Mesendoderm (in vitro differentiated cells): ENCODE data around the gene KCNMB3.
"Not testable (repeated sequence)": the region's sequence is repeated elsewhere in the genome, so short reads cannot be mapped to it uniquely, and the experiment has no call there.

Experiments used
- DNase-seq: peaks from one replicate; pipeline ENCODE4 v3.0.0; 2013
- H2AK5ac ChIP-seq: 2 replicates; pipeline ENCODE4 v1.6.1; 2013; ENCODE audit warnings: low read length, inconsistent platforms
- H2BK120ac ChIP-seq: 2 replicates; pipeline ENCODE4 v1.6.1; 2013; ENCODE audit warnings: low read depth, mild to moderate bottlenecking, low read length, moderate library complexity, mixed read lengths
- H2BK15ac ChIP-seq: replicated peaks from 2 replicates; pipeline ENCODE4 v1.6.1; 2013; ENCODE audit warnings: low read depth, mild to moderate bottlenecking, moderate library complexity
- H2BK5ac ChIP-seq: 2 replicates; pipeline ENCODE4 v1.6.1; 2013; ENCODE audit warnings: low read length, inconsistent platforms
- H3K18ac ChIP-seq: 2 replicates; pipeline ENCODE4 v1.6.1; 2013; ENCODE audit warnings: mild to moderate bottlenecking, low read length, mixed read lengths
- H3K23ac ChIP-seq: one replicate; pipeline ENCODE4 v1.6.1; 2013; ENCODE audit warnings: low read length
- H3K27ac ChIP-seq: 2 replicates; pipeline ENCODE4 v1.5.1; 2013; ENCODE audit warnings: low read depth, mild to moderate bottlenecking, inconsistent platforms, low read length, moderate library complexity
- H3K27me3 ChIP-seq: 2 replicates; pipeline ENCODE4 v1.6.1; 2013; ENCODE audit warnings: low read length, control low read depth, mild to moderate bottlenecking, inconsistent platforms; ENCODE audit not compliant: insufficient read depth, poor library complexity
- H3K36me3 ChIP-seq: 2 replicates; pipeline ENCODE4 v1.6.1; 2013; ENCODE audit warnings: low read length, inconsistent platforms; ENCODE audit not compliant: control insufficient read depth, insufficient read depth
- H3K4ac ChIP-seq: one replicate; pipeline ENCODE4 v1.6.1; 2013; ENCODE audit warnings: low read depth, mild to moderate bottlenecking, low read length, moderate library complexity
- H3K4me1 ChIP-seq: 2 replicates; pipeline ENCODE4 v1.6.1; 2013; ENCODE audit warnings: low read depth, low read length, inconsistent platforms; ENCODE audit not compliant: control insufficient read depth
- H3K4me2 ChIP-seq: 2 replicates; pipeline ENCODE4 v1.6.1; 2013; ENCODE audit warnings: low read length
- H3K4me3 ChIP-seq: 2 replicates; pipeline ENCODE4 v1.5.1; 2013; ENCODE audit warnings: mild to moderate bottlenecking, low read length
- H3K56ac ChIP-seq: one replicate; pipeline ENCODE4 v1.6.1; 2013; ENCODE audit warnings: low read length
- H3K79me1 ChIP-seq: 2 replicates; pipeline ENCODE4 v1.6.1; 2013; ENCODE audit warnings: low read length, inconsistent platforms
- H3K79me2 ChIP-seq: 2 replicates; pipeline ENCODE4 v1.6.1; 2013; ENCODE audit warnings: mild to moderate bottlenecking, low read length; ENCODE audit not compliant: control insufficient read depth, insufficient read depth
- H3K9ac ChIP-seq: 2 replicates; pipeline ENCODE4 v1.6.1; 2013; ENCODE audit warnings: low read length, inconsistent platforms
- H4K5ac ChIP-seq: one replicate; pipeline ENCODE4 v1.6.1; 2013; ENCODE audit warnings: low read length
- H4K8ac ChIP-seq: one replicate; pipeline ENCODE4 v1.6.1; 2013; ENCODE audit warnings: low read depth, mild to moderate bottlenecking, control low read depth, low read length, moderate library complexity
- WGBS: extraction: QIAGEN DNeasy Blood & Tissue Kit; methylation state at CpG from one replicate; pipeline ENCODE4 v1.1.7; 2013; ENCODE audit warnings: low lambda C conversion rate, missing lambda C conversion rate; ENCODE audit not compliant: insufficient coverage; ENCODE audit errors: extremely low coverage; 5-methylcytosine and 5-hydroxymethylcytosine counted together

Gene KCNMB3

GRCh38 chr3:179278151-179278550 is 27.2 kb upstream of the KCNMB3 start:
- no peak overlapping the region for H2AK5ac ChIP-seq
- no peak overlapping the region for H4K8ac ChIP-seq
- H3K4me2 ChIP-seq, result no peak overlapping the region
- H3K9ac ChIP-seq, result no peak overlapping the region
- no peak overlapping the region for H2BK5ac ChIP-seq
- no peak overlapping the region for H2BK120ac ChIP-seq
- no peaks in the 10 kb centered on the region for H3K79me1 ChIP-seq
- WGBS, result no CpG with 5 or more reads among the region's 1 CpG
- H3K36me3 ChIP-seq, result no peaks in the 10 kb centered on the region
- H3K79me2 ChIP-seq, result no peaks in the 10 kb centered on the region
- no peak overlapping the region for H3K4ac ChIP-seq
- no peak overlapping the region for H3K23ac ChIP-seq
- no peaks in the 10 kb centered on the region for H3K4me1 ChIP-seq
- H3K27me3 ChIP-seq, result no peaks in the 10 kb centered on the region
- H3K56ac ChIP-seq, result no peak overlapping the region
- H2BK15ac ChIP-seq, result no peak overlapping the region
- no peak overlapping the region for H3K4me3 ChIP-seq
- no peak overlapping the region for H3K18ac ChIP-seq
- H4K5ac ChIP-seq, result no peak overlapping the region
- no peak for DNase-seq
- no peak overlapping the region for H3K27ac ChIP-seq

GRCh38 chr3:179276743-179277142 is 25.8 kb upstream of the KCNMB3 start:
- no peak overlapping the region for H4K5ac ChIP-seq
- no CpG with 5 or more reads among the region's 3 CpGs for WGBS
- H3K4me3 ChIP-seq, result no peak overlapping the region
- H2AK5ac ChIP-seq, result no peak overlapping the region
- H4K8ac ChIP-seq, result no peak overlapping the region
- H3K9ac ChIP-seq, result no peak overlapping the region
- no peaks in the 10 kb centered on the region for H3K27me3 ChIP-seq
- no peaks in the 10 kb centered on the region for H3K36me3 ChIP-seq
- H3K56ac ChIP-seq, result no peak overlapping the region
- no peak overlapping the region for H2BK5ac ChIP-seq
- no peaks in the 10 kb centered on the region for H3K79me2 ChIP-seq
- no peak overlapping the region for H3K4ac ChIP-seq
- H2BK15ac ChIP-seq, result no peak overlapping the region
- no peak overlapping the region for H3K27ac ChIP-seq
- H2BK120ac ChIP-seq, result no peak overlapping the region
- no peak overlapping the region for H3K18ac ChIP-seq
- no peaks in the 10 kb centered on the region for H3K4me1 ChIP-seq
- H3K23ac ChIP-seq, result no peak overlapping the region
- H3K79me1 ChIP-seq, result no peaks in the 10 kb centered on the region
- no peak for DNase-seq
- no peak overlapping the region for H3K4me2 ChIP-seq

GRCh38 chr3:179276001-179276400 is 25.1 kb upstream of the KCNMB3 start:
- no CpG with 5 or more reads among the region's 3 CpGs for WGBS
- H3K79me1 ChIP-seq, result no peaks in the 10 kb centered on the region
- H3K79me2 ChIP-seq, result no peaks in the 10 kb centered on the region

GRCh38 chr3:179274434-179274833 is 23.5 kb upstream of the KCNMB3 start:
- H3K9ac ChIP-seq, H3K4me3 ChIP-seq, H3K23ac ChIP-seq, H3K79me2 ChIP-seq, H3K36me3 ChIP-seq, H2AK5ac ChIP-seq, H2BK120ac ChIP-seq, H2BK5ac ChIP-seq, H3K4me1 ChIP-seq, DNase-seq, H3K27me3 ChIP-seq, H3K27ac ChIP-seq, H3K4me2 ChIP-seq, H3K18ac ChIP-seq, H3K56ac ChIP-seq, H3K4ac ChIP-seq, H4K8ac ChIP-seq, H2BK15ac ChIP-seq, H4K5ac ChIP-seq, H3K79me1 ChIP-seq: not testable (repeated sequence)
- WGBS, result no CpG with 5 or more reads among the region's 2 CpGs

More at GRCh38 chr3:179276001-179276400, 25.1 kb upstream of the KCNMB3 start:
- Histone ChIP-seq H3K27ac (no peak overlapping the region), H3K4me2 (no peak overlapping the region), H3K27me3 (no peaks in the 10 kb centered on the region), H3K36me3 (no peaks in the 10 kb centered on the region), H2BK15ac (no peak overlapping the region), H3K56ac (no peak overlapping the region), H3K4me1 (no peaks in the 10 kb centered on the region), H2AK5ac (no peak overlapping the region), H4K5ac (no peak overlapping the region), H2BK120ac (no peak overlapping the region), H3K9ac (no peak overlapping the region), H2BK5ac (no peak overlapping the region), H3K4me3 (no peak overlapping the region), H3K4ac (no peak overlapping the region), H4K8ac (no peak overlapping the region), H3K18ac (no peak overlapping the region), H3K23ac (no peak overlapping the region)
- no peak for DNase-seq

GRCh38 chr3:179272385-179272784 is 21.5 kb upstream of the KCNMB3 start:
- DNase-seq, result no peak

GRCh38 chr3:179269152-179269707 is 18.3 kb upstream of the KCNMB3 start:
- Histone ChIP-seq H3K36me3 (no peaks in the 10 kb centered on the region), H3K79me1 (no peaks in the 10 kb centered on the region), H3K27ac (no peak overlapping the region), H4K8ac (no peak overlapping the region), H2AK5ac (no peak overlapping the region), H3K9ac (no peak overlapping the region), H2BK120ac (no peak overlapping the region), H3K4ac (no peak overlapping the region), H3K56ac (no peak overlapping the region), H4K5ac (no peak overlapping the region), H3K4me3 (no peak overlapping the region), H2BK5ac (no peak overlapping the region), H3K79me2 (no peaks in the 10 kb centered on the region), H3K27me3 (no peaks in the 10 kb centered on the region), H2BK15ac (no peak overlapping the region), H3K18ac (no peak overlapping the region), H3K4me2 (no peak overlapping the region), H3K4me1 (no peaks in the 10 kb centered on the region), H3K23ac (no peak overlapping the region)
- no peak for DNase-seq
- WGBS, result no CpG with 5 or more reads among the region's 4 CpGs

More at GRCh38 chr3:179272385-179272784, 21.5 kb upstream of the KCNMB3 start:
- H3K18ac ChIP-seq, result no peak overlapping the region
- no peaks in the 10 kb centered on the region for H3K36me3 ChIP-seq
- no peak overlapping the region for H3K27ac ChIP-seq
- no peak overlapping the region for H3K4ac ChIP-seq
- H3K79me1 ChIP-seq, result no peaks in the 10 kb centered on the region
- no peak overlapping the region for H2AK5ac ChIP-seq
- H2BK120ac ChIP-seq, result no peak overlapping the region
- H4K8ac ChIP-seq, result no peak overlapping the region
- no peak overlapping the region for H2BK5ac ChIP-seq
- no peaks in the 10 kb centered on the region for H3K27me3 ChIP-seq
- no peak overlapping the region for H4K5ac ChIP-seq
- no CpG with 5 or more reads among the region's 3 CpGs for WGBS
- no peak overlapping the region for H3K56ac ChIP-seq
- H3K4me2 ChIP-seq, result no peak overlapping the region
- H3K9ac ChIP-seq, result no peak overlapping the region
- no peaks in the 10 kb centered on the region for H3K79me2 ChIP-seq
- H2BK15ac ChIP-seq, result no peak overlapping the region
- H3K4me1 ChIP-seq, result no peaks in the 10 kb centered on the region
- H3K4me3 ChIP-seq, result no peak overlapping the region
- H3K23ac ChIP-seq, result no peak overlapping the region
